ENCODE data around the gene SUN1. TPM values are rescaled to one million over a fixed set of nuclear protein-coding genes. Genes with fewer than 3 reads are reported as not detected.

The SUN1 gene
- total RNA-seq, 4 donors from 2014 or later, result 113 to 259 (median 192) TPM

DNA sequence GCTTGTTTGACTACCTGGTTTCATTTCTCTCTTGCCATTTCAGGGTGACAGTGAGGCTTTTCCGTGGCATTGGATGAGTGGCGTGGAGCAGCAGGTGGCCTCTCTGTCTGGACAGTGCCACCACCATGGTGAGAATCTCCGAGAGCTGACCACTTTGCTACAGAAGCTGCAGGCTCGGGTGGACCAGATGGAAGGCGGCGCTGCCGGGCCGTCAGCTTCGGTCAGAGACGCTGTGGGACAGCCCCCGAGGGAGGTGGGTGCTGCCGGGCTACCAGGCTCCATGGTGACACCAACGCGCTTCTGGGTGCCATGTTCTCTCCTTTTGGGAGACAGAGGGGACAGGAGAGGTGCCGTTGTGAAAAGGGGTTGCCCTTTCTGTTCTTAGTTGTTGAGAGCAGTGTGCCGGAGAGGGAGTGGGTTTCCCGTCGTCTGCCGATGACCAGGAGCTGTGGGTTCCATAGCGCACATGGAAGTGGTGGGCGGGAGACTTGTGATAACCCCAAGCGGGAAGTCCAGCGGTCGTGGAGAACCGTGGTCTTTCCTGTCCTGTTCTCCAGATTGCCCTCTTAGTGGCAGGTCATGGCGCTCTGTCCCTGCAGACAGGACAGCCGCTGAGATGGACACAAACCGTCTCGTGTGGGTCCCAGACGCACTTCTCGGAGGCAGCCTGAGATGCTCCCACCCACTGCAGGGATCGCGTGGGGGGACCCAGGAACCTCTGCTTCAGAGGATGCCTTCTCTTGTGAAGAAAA, 21.3 kb downstream of the SUN1 start:
- DNase-seq, result no peak
- Histone ChIP-seq H3K27ac (no peak overlapping the region), H3K27me3 (no peaks in the 10 kb centered on the region), H3K36me3 (peaks cover 0 to 95% (median 0%) of the 10 kb centered on the region in 3 donors), H3K4me3 (no peak overlapping the region), H3K4me1 (no peaks in the 10 kb centered on the region), H3K9me3 (no peaks in the 10 kb centered on the region)
- TF ChIP-seq, protein P1, sequence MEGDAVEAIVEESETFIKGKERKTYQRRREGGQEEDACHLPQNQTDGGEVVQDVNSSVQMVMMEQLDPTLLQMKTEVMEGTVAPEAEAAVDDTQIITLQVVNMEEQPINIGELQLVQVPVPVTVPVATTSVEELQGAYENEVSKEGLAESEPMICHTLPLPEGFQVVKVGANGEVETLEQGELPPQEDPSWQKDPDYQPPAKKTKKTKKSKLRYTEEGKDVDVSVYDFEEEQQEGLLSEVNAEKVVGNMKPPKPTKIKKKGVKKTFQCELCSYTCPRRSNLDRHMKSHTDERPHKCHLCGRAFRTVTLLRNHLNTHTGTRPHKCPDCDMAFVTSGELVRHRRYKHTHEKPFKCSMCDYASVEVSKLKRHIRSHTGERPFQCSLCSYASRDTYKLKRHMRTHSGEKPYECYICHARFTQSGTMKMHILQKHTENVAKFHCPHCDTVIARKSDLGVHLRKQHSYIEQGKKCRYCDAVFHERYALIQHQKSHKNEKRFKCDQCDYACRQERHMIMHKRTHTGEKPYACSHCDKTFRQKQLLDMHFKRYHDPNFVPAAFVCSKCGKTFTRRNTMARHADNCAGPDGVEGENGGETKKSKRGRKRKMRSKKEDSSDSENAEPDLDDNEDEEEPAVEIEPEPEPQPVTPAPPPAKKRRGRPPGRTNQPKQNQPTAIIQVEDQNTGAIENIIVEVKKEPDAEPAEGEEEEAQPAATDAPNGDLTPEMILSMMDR (IDR thresholded peaks at IDR 0.05), result no peak
- no peak for TF ChIP-seq POLR2A (IDR thresholded peaks at IDR 0.05)

DNA sequence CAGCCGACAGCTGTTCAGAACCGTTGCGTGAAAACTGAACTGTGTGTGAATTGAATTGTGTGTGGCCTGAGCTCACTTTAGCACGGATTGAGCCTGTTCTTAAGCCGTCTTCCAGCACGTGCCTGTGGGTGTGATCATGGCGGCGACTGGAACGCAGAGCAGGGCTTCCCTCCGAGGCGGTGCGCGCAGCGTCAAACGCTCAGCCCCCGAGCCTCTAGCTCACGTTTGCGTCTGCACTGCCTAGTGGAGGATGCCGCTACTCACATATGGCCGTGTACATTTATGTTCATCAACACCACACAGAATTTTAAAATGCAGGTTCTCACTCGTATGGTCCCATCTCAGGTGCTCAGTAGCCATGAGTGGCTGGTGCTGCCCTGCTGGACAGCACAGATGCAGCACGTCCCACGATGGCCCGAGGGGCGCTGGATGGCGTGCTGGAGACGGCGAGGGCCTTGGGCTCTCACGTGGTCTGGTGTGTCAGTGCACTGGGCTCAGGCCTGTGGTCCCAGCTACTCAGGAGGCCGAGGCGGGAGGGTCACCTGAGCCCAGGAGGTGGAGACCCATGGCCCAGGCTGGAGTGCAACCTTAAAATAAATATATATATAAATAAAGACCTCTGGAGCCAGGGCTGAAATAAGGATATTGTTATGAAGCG, 22.0 kb downstream of the SUN1 start:
- TF ChIP-seq, protein P1 (IDR thresholded peaks at IDR 0.05), result no peak
- TF ChIP-seq POLR2A (IDR thresholded peaks at IDR 0.05), result no peak
- Histone ChIP-seq H3K27me3 (no peaks in the 10 kb centered on the region), H3K27ac (no peak overlapping the region), H3K4me3 (no peak overlapping the region), H3K9me3 (no peaks in the 10 kb centered on the region), H3K36me3 (peaks cover 0 to 97% (median 0%) of the 10 kb centered on the region in 3 donors), H3K4me1 (no peaks in the 10 kb centered on the region)
- DNase-seq, result no peak

GRCh38 chr7:855686-856369, 23.6 kb downstream of the SUN1 start:
- no peak for TF ChIP-seq POLR2A (IDR thresholded peaks at IDR 0.05)
- TF ChIP-seq, protein P1 (IDR thresholded peaks at IDR 0.05), result no peak
- Histone ChIP-seq H3K9me3 (no peaks in the 10 kb centered on the region), H3K27me3 (no peaks in the 10 kb centered on the region), H3K36me3 (peaks cover 0 to 97% (median 0%) of the 10 kb centered on the region in 3 donors), H3K4me3 (no peak overlapping the region), H3K27ac (no peak overlapping the region), H3K4me1 (no peaks in the 10 kb centered on the region)
- no peak for DNase-seq

GRCh38 chr7:856444-857095, 24.3 kb downstream of the SUN1 start:
- Histone ChIP-seq H3K27me3 (no peaks in the 10 kb centered on the region), H3K4me3 (no peak overlapping the region), H3K27ac (no peak overlapping the region), H3K4me1 (peaks cover 0 to 2% (median 0%) of the 10 kb centered on the region in 4 donors), H3K36me3 (peaks cover 0 to 97% (median 0%) of the 10 kb centered on the region in 3 donors), H3K9me3 (no peaks in the 10 kb centered on the region)
- TF ChIP-seq, protein P1 (IDR thresholded peaks at IDR 0.05), result no peak
- TF ChIP-seq POLR2A (IDR thresholded peaks at IDR 0.05), result no peak
- no peak for DNase-seq

DNA sequence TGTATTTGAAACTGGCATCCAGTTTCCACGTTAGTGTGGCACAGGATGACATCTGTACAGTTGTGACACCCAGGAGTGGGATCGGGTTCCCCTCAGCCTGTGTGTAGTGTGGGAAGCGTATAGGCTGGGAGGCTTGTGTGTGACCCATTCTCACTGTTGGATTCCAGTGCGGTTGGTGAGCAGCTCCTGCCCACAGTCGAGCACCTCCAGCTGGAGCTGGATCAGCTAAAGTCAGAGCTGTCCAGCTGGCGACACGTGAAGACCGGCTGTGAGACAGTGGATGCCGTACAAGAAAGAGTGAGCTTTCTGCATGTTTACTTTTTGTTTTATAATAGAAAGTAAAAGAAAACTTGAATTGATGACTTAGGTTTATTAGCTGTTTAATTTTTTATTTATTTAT, 25.4 kb downstream of the SUN1 start:
- peaks cover 0 to 2% (median 0%) of the 10 kb centered on the region in 4 donors for H3K4me1 ChIP-seq
- H3K27me3 ChIP-seq, result no peaks in the 10 kb centered on the region
- H3K4me3 ChIP-seq, result no peak overlapping the region
- H3K36me3 ChIP-seq, result peaks cover 0 to 97% (median 0%) of the 10 kb centered on the region in 3 donors
- H3K9me3 ChIP-seq, result no peaks in the 10 kb centered on the region
- DNase-seq, result no peak
- TF ChIP-seq POLR2A (IDR thresholded peaks at IDR 0.05), result no peak
- TF ChIP-seq, protein P1 (IDR thresholded peaks at IDR 0.05), result no peak
- H3K27ac ChIP-seq, result no peak overlapping the region
